Right atrium auricular region (tissue), 2 donors: ENCODE measurements around the gene WDPCP. TPM values are rescaled to one million over a fixed set of nuclear protein-coding genes. Genes with fewer than 3 reads are reported as not detected.

ENCODE experiments used
- DNase-seq: peaks from one replicate; pipeline ENCODE4 v3.0.0-alpha.2; 2019; ENCODE audit warnings: low spot score
- H3K27ac ChIP-seq, 2 donors: fragments of 200-600 bp; sonication (generic); 1 replicate in 1 of 2; 2 replicates in 1 of 2; pipeline ENCODE4 v1.5.1; 2016 to 2019
- H3K27me3 ChIP-seq, 2 donors: fragments of 200-600 bp; sonication (generic); one replicate each; pipeline versions ENCODE4 v1.5.1 to v1.6.0; 2017 to 2019
- H3K36me3 ChIP-seq: fragments of 200-600 bp; sonication (generic); one replicate; pipeline ENCODE4 v1.5.1; 2016
- H3K4me1 ChIP-seq, 2 donors: fragments of 200-600 bp; sonication (generic); one replicate each; pipeline versions ENCODE4 v1.5.1 to v1.6.0; 2017 to 2019
- H3K4me3 ChIP-seq, 2 donors: fragments of 200-600 bp; sonication (generic); 1 replicate in 1 of 2; 2 replicates in 1 of 2; pipeline ENCODE4 v1.5.1; 2017 to 2019; ENCODE audit warnings: mild to moderate bottlenecking in 1 of 2, moderate library complexity in 1 of 2
- H3K9me3 ChIP-seq, 2 donors: fragments of 200-600 bp; sonication (generic); one replicate each; pipeline ENCODE4 v1.5.1; 2019
- CTCF ChIP-seq, 2 donors: fragments of 200-600 bp; sonication (generic); IDR thresholded peaks; one replicate each; pipeline ENCODE4 v1.5.1; 2019; ENCODE audit warnings: antibody characterized with exemption in 2 of 2
- total RNA-seq, 2 donors: library from RNA; depleted of rRNA; stranded (reverse); fragments of >200 nt; gene quantifications; one replicate each; pipeline ENCODE4 v1.1.0, GENCODE V29; 2016

Gene WDPCP
- total RNA-seq, 2 donors from 2014 or later = 8.7 to 12.6 TPM

GRCh38 chr2:63124218-63124617 lies 464.1 kb downstream of the WDPCP start:
- no peak overlapping the region for H3K4me3 ChIP-seq
- H3K27me3 ChIP-seq = no peaks in the 10 kb centered on the region
- no peak for TF ChIP-seq CTCF (IDR thresholded peaks at IDR 0.05)
- H3K9me3 ChIP-seq = no peaks in the 10 kb centered on the region
- H3K4me1 ChIP-seq = no peaks in the 10 kb centered on the region
- DNase-seq = no peak
- no peak overlapping the region for H3K27ac ChIP-seq
- H3K36me3 ChIP-seq = no peaks in the 10 kb centered on the region

GRCh38 chr2:63122921-63123320 lies 465.4 kb downstream of the WDPCP start:
- H3K27ac ChIP-seq = no peak overlapping the region
- no peak for DNase-seq
- no peaks in the 10 kb centered on the region for H3K36me3 ChIP-seq
- H3K4me3 ChIP-seq = no peak overlapping the region
- H3K4me1 ChIP-seq = no peaks in the 10 kb centered on the region
- TF ChIP-seq CTCF (IDR thresholded peaks at IDR 0.05) = no peak
- H3K9me3 ChIP-seq = no peaks in the 10 kb centered on the region
- no peaks in the 10 kb centered on the region for H3K27me3 ChIP-seq

- no peak for TF ChIP-seq CTCF (IDR thresholded peaks at IDR 0.05)
- Histone ChIP-seq H3K27ac (no peak overlapping the region), H3K4me3 (no peak overlapping the region), H3K9me3 (peaks cover 0 to 6% of the 10 kb centered on the region in 2 donors), H3K36me3 (no peaks in the 10 kb centered on the region), H3K27me3 (no peaks in the 10 kb centered on the region), H3K4me1 (no peaks in the 10 kb centered on the region)
- no peak for DNase-seq
Observed at GRCh38 chr2:63121055-63121834, 467.0 kb downstream of the WDPCP start.

- no peaks in the 10 kb centered on the region for H3K36me3 ChIP-seq
- no peak for TF ChIP-seq CTCF (IDR thresholded peaks at IDR 0.05)
- H3K9me3 ChIP-seq = peaks cover 0 to 20% of the 10 kb centered on the region in 2 donors
- no peaks in the 10 kb centered on the region for H3K4me1 ChIP-seq
- DNase-seq = no peak
- no peak overlapping the region for H3K4me3 ChIP-seq
- H3K27me3 ChIP-seq = no peaks in the 10 kb centered on the region
- H3K27ac ChIP-seq = no peak overlapping the region
Observed at GRCh38 chr2:63118821-63119220, 469.5 kb downstream of the WDPCP start.

GRCh38 chr2:63104482-63104881 lies 483.8 kb downstream of the WDPCP start:
- Histone ChIP-seq H3K4me1 (no peaks in the 10 kb centered on the region), H3K36me3 (no peaks in the 10 kb centered on the region), H3K9me3 (peaks cover 0 to 41% of the 10 kb centered on the region in 2 donors), H3K27ac (no peak overlapping the region), H3K4me3 (no peak overlapping the region), H3K27me3 (no peaks in the 10 kb centered on the region)
- no peak for TF ChIP-seq CTCF (IDR thresholded peaks at IDR 0.05)
- DNase-seq = no peak

- no peak for DNase-seq
- peaks cover 0 to 41% of the 10 kb centered on the region in 2 donors for H3K9me3 ChIP-seq
Observed at GRCh38 chr2:63101954-63102353, 486.3 kb downstream of the WDPCP start.

More at GRCh38 chr2:63101954-63102353, 486.3 kb downstream of the WDPCP start:
- no peak overlapping the region for H3K27ac ChIP-seq
- H3K4me1 ChIP-seq = no peaks in the 10 kb centered on the region
- no peaks in the 10 kb centered on the region for H3K36me3 ChIP-seq
- H3K4me3 ChIP-seq = no peak overlapping the region
- H3K27me3 ChIP-seq = no peaks in the 10 kb centered on the region
- TF ChIP-seq CTCF (IDR thresholded peaks at IDR 0.05) = no peak
